ENCODE results near the gene CLCA1. TPM values are rescaled to one million over a fixed set of nuclear protein-coding genes. Genes with fewer than 3 reads are reported as not detected.

CLCA1 gene
- total RNA-seq, 1 donor from 2014 or later, result not detected

DNA sequence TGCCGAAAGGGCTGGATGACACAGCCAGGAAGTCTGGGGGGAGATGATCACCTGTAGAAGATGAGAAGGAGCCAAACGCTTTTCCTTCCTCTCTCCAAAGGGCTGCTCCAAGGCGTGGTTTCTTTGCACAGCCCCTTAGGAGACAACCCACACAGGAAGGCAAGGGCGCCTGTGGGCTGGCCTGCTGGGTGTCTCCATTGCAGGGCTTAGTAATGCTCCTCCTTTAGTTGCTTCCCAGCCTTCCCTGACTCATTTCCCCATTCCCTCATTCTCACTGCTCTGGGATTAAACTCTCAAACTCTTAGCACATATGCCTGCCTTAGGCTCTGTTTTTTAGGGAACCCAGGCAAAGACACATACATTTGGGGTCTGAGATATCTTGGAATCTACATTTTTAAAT is 1.7 kb upstream of the CLCA1 start:
- H2AFZ ChIP-seq (ENCODE audit: low read depth, low read length), result no peak overlapping the region

DNA sequence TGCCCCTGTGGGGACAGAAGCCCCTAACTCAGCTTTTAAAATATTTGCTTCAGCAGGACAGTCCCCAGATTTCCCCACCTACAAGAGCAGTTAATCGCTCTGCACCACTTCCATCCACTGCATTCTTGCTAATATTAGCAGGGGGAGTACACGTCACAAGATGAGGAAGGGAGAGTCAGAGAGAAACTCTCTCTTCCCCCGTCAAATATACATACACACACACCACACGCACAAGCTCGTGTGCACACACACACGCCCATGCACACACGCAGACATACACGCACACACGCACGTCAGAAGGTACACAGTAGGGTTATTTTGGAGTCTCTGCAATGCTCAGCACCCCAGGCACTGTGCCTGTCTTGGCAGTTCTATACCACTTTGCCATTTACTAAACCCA is 2.1 kb downstream of the CLCA1 start:
- Histone ChIP-seq H4K20me1 (ENCODE audit: insufficient read depth, low read length) (no peaks in the 10 kb centered on the region), H3K4me3 (ENCODE audit: insufficient read depth, low read depth, low read length) (no peak overlapping the region), H3K27ac (ENCODE audit: low read depth, low read length) (no peak overlapping the region), H2AFZ (ENCODE audit: low read depth, low read length) (no peak overlapping the region), H3K36me3 (ENCODE audit: insufficient read depth, low read length) (no peaks in the 10 kb centered on the region), H3K9me3 (ENCODE audit: insufficient read depth, low read depth, low read length) (no peaks in the 10 kb centered on the region), H3K4me1 (ENCODE audit: insufficient read depth, low read length) (no peaks in the 10 kb centered on the region), H3K4me2 (ENCODE audit: low read length) (no peak overlapping the region), H3K79me2 (ENCODE audit: insufficient read depth, low read length) (no peaks in the 10 kb centered on the region), H3K9ac (ENCODE audit: low read length) (no peak overlapping the region), H3K27me3 (ENCODE audit: insufficient read depth, low read length) (no peaks in the 10 kb centered on the region)
- Mint-ChIP-seq H3K9me3 (ENCODE audit: unreplicated experiment) (no peaks in the 10 kb centered on the region), H3K27me3 (ENCODE audit: low read depth, unreplicated experiment) (peaks cover 7% of the 10 kb centered on the region), H3K4me3 (ENCODE audit: unreplicated experiment) (no peak overlapping the region), H3K27ac (ENCODE audit: unreplicated experiment) (no peak overlapping the region), H3K36me3 (ENCODE audit: low read depth, unreplicated experiment) (no peaks in the 10 kb centered on the region), H3K4me1 (ENCODE audit: low read depth, unreplicated experiment) (peaks cover 4% of the 10 kb centered on the region)
- FAIRE-seq (no peak), DNase-seq (ENCODE audit: low read depth) (no peak)
- TF ChIP-seq EZH2 (IDR thresholded peaks at IDR 0.05; ENCODE audit: insufficient read depth, low read length), result no peak
- TF ChIP-seq, protein P1, sequence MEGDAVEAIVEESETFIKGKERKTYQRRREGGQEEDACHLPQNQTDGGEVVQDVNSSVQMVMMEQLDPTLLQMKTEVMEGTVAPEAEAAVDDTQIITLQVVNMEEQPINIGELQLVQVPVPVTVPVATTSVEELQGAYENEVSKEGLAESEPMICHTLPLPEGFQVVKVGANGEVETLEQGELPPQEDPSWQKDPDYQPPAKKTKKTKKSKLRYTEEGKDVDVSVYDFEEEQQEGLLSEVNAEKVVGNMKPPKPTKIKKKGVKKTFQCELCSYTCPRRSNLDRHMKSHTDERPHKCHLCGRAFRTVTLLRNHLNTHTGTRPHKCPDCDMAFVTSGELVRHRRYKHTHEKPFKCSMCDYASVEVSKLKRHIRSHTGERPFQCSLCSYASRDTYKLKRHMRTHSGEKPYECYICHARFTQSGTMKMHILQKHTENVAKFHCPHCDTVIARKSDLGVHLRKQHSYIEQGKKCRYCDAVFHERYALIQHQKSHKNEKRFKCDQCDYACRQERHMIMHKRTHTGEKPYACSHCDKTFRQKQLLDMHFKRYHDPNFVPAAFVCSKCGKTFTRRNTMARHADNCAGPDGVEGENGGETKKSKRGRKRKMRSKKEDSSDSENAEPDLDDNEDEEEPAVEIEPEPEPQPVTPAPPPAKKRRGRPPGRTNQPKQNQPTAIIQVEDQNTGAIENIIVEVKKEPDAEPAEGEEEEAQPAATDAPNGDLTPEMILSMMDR (IDR thresholded peaks at IDR 0.05; ENCODE audit: insufficient read depth, low read depth, low read length), result no peak

More for the DNA sequence above, 1.7 kb upstream of the CLCA1 start:
- Histone ChIP-seq H3K4me2 (ENCODE audit: low read length) (no peak overlapping the region), H3K27ac (ENCODE audit: low read depth, low read length) (no peak overlapping the region), H3K4me3 (ENCODE audit: insufficient read depth, low read depth, low read length) (no peak overlapping the region), H3K36me3 (ENCODE audit: insufficient read depth, low read length) (no peaks in the 10 kb centered on the region), H3K9ac (ENCODE audit: low read length) (no peak overlapping the region), H3K79me2 (ENCODE audit: insufficient read depth, low read length) (no peaks in the 10 kb centered on the region), H3K9me3 (ENCODE audit: insufficient read depth, low read depth, low read length) (no peaks in the 10 kb centered on the region), H3K4me1 (ENCODE audit: insufficient read depth, low read length) (no peaks in the 10 kb centered on the region), H4K20me1 (ENCODE audit: insufficient read depth, low read length) (no peaks in the 10 kb centered on the region), H3K27me3 (ENCODE audit: insufficient read depth, low read length) (no peaks in the 10 kb centered on the region)
- no peaks in the 10 kb centered on the region for H3K9me3 Mint-ChIP-seq (ENCODE audit: unreplicated experiment)
- H3K27me3 Mint-ChIP-seq (ENCODE audit: low read depth, unreplicated experiment), result peaks cover 5% of the 10 kb centered on the region
- DNase-seq (ENCODE audit: low read depth) (no peak), FAIRE-seq (no peak)
- no peak overlapping the region for H3K4me3 Mint-ChIP-seq (ENCODE audit: unreplicated experiment)
- no peaks in the 10 kb centered on the region for H3K36me3 Mint-ChIP-seq (ENCODE audit: low read depth, unreplicated experiment)
- no peaks in the 10 kb centered on the region for H3K4me1 Mint-ChIP-seq (ENCODE audit: low read depth, unreplicated experiment)
- TF ChIP-seq, protein P1 (IDR thresholded peaks at IDR 0.05; ENCODE audit: insufficient read depth, low read depth, low read length), result no peak
- TF ChIP-seq EZH2 (IDR thresholded peaks at IDR 0.05; ENCODE audit: insufficient read depth, low read length), result no peak
- H3K27ac Mint-ChIP-seq (ENCODE audit: unreplicated experiment), result no peak overlapping the region

DNA sequence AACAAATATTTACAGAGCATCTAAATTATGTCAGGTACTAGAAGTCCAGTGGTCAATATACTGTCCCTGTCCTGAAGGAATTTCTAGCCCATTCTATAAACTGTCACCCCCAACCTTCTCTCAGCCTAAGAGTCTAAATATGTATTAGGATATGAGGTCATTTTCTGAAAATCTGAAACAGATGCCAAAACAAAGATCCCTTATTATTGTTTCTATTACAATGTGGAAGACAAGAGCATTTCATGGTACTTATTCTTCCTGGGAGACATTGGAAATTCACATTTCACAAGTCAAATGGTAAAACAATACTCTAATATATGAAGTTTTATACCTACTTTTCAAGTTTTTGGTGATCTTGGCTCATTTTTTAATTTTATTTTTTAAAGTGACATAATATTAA is 2.6 kb downstream of the CLCA1 start:
- H3K4me1 Mint-ChIP-seq (ENCODE audit: low read depth, unreplicated experiment), result peaks cover 4% of the 10 kb centered on the region
- H3K79me2 ChIP-seq (ENCODE audit: insufficient read depth, low read length), result no peaks in the 10 kb centered on the region
- no peaks in the 10 kb centered on the region for H3K27me3 ChIP-seq (ENCODE audit: insufficient read depth, low read length)
- DNase-seq (ENCODE audit: low read depth), result peak; percentile 6
- H3K9me3 Mint-ChIP-seq (ENCODE audit: unreplicated experiment), result no peaks in the 10 kb centered on the region
- H3K27ac Mint-ChIP-seq (ENCODE audit: unreplicated experiment), result no peak overlapping the region
- H3K9ac ChIP-seq (ENCODE audit: low read length), result no peak overlapping the region
- no peaks in the 10 kb centered on the region for H4K20me1 ChIP-seq (ENCODE audit: insufficient read depth, low read length)
- H2AFZ ChIP-seq (ENCODE audit: low read depth, low read length), result no peak overlapping the region
- TF ChIP-seq, protein P1 (IDR thresholded peaks at IDR 0.05; ENCODE audit: insufficient read depth, low read depth, low read length), result no peak
- TF ChIP-seq EZH2 (IDR thresholded peaks at IDR 0.05; ENCODE audit: insufficient read depth, low read length), result no peak
- no peak overlapping the region for H3K4me3 ChIP-seq (ENCODE audit: insufficient read depth, low read depth, low read length)
- no peaks in the 10 kb centered on the region for H3K36me3 ChIP-seq (ENCODE audit: insufficient read depth, low read length)
- H3K4me3 Mint-ChIP-seq (ENCODE audit: unreplicated experiment), result no peak overlapping the region
- H3K4me1 ChIP-seq (ENCODE audit: insufficient read depth, low read length), result no peaks in the 10 kb centered on the region
- H3K27ac ChIP-seq (ENCODE audit: low read depth, low read length), result no peak overlapping the region
- no peak for FAIRE-seq
- H3K9me3 ChIP-seq (ENCODE audit: insufficient read depth, low read depth, low read length), result no peaks in the 10 kb centered on the region
- H3K27me3 Mint-ChIP-seq (ENCODE audit: low read depth, unreplicated experiment), result peaks cover 7% of the 10 kb centered on the region
- H3K36me3 Mint-ChIP-seq (ENCODE audit: low read depth, unreplicated experiment), result no peaks in the 10 kb centered on the region
- no peak overlapping the region for H3K4me2 ChIP-seq (ENCODE audit: low read length)

Measured in astrocyte (in vitro differentiated cells and primary cell).